Ramos (cell line): Measurements from ENCODE around the gene HOOK2.

ENCODE experiments used
- in situ Hi-C: fragments of 300-500 bp; cut with MboI; formaldehyde crosslinking; loops from one replicate; pipeline ENCODE4 v1.14.3; 2022; ENCODE audit warnings: low sequenced_read_pairs; ENCODE audit not compliant: unreplicated experiment

Gene HOOK2

DNA sequence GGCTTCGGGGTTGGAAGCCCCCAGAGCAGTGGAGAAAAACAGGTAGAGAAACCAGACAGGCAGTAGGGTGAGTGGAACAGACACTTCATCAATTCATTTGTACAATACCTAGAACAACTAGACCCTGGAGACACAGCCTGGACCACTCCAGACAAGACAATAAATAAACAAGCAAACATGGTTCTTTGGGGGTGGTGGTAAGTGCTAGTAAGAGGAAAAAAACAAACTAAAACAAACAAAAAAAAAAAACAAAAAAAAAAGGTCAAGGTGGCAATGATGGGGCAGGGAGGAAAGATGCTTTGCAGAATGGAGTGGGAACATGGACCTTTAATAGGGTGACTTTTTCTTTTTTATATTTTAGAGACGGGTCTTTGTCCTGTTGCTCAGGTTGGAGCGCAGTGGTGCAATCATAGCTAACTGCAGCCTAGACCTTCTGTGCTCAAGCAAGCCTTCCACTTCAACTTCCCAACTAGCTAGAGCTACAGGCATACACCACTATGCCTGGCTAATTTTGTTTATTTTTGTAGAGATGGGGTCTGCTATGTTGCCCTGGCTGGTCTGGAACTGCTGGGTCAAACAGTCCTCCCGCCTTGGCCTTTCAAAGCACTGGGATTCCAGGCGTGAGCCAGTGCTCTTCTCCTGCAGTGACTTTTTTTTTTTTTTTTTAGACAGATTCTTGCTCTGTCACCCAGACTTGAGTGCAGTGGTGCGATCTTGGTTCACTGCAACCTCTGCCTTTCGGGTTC, 19.0 kb upstream of the HOOK2 start:
- in situ Hi-C loops, result no loop called here

DNA sequence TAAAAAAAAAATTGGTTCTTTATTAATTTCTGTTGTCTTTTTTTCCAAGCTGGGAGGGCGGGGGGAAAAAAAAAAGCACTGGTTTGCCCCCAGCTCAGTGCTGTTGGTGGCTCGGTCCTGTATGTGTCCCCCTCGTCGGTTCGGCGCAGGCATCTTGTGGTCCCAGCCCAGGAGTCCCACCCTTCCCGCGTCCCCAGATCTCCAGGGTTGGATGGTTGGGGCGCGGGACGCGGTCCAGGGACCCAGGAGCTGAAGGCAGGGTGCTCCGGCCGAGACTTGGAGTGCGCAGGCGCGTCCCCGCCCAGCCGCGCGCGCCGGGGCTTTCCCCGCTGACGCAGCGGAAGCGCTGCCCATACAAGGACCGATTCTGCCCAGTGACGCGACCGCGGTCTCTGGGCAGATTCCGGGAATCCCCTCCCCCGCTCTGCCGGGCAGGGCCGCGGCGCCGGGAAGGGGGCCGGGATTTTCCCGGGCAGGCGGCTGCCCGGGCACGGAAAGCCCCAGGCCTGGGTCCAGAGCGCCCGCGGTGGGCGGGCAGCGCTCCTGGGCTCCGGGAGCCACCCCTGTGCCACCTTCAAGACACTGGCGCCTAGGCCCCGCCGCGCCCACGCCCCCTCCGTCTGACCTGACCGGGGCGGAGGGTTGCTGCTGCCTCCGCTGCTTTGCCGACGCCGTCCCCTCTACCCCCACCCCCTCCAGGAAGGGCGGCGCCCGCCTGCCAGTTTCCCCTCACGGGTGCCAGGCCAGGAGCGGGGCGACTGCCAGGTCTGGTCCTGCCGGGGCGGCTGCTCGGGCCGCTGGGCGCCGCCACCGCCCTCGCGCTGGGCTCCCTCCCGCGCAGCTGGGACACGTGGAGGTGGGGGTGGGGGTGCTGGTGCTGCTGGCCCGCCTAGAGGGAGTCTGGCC, 18.2 kb upstream of the HOOK2 start:
- in situ Hi-C loops, result no loop called here

DNA sequence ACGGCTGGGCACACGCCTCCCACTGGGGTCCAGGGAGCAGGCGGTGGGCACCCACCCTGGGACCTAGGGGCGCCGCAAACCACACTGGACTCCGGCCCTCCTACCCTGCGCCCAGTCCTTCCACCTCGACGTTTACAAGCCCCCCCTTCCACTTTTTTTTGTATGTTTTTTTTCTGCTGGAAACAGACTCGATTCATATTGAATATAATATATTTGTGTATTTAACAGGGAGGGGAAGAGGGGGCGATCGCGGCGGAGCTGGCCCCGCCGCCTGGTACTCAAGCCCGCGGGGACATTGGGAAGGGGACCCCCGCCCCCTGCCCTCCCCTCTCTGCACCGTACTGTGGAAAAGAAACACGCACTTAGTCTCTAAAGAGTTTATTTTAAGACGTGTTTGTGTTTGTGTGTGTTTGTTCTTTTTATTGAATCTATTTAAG, 17.5 kb upstream of the HOOK2 start:
- in situ Hi-C loops, result no loop called here

DNA sequence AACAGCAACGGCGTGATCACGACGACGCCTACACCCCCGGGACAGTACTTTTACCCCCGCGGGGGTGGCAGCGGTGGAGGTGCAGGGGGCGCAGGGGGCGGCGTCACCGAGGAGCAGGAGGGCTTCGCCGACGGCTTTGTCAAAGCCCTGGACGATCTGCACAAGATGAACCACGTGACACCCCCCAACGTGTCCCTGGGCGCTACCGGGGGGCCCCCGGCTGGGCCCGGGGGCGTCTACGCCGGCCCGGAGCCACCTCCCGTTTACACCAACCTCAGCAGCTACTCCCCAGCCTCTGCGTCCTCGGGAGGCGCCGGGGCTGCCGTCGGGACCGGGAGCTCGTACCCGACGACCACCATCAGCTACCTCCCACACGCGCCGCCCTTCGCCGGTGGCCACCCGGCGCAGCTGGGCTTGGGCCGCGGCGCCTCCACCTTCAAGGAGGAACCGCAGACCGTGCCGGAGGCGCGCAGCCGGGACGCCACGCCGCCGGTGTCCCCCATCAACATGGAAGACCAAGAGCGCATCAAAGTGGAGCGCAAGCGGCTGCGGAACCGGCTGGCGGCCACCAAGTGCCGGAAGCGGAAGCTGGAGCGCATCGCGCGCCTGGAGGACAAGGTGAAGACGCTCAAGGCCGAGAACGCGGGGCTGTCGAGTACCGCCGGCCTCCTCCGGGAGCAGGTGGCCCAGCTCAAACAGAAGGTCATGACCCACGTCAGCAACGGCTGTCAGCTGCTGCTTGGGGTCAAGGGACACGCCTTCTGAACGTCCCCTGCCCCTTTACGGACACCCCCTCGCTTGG, 16.9 kb upstream of the HOOK2 start:
- in situ Hi-C loops, result no loop called here

DNA sequence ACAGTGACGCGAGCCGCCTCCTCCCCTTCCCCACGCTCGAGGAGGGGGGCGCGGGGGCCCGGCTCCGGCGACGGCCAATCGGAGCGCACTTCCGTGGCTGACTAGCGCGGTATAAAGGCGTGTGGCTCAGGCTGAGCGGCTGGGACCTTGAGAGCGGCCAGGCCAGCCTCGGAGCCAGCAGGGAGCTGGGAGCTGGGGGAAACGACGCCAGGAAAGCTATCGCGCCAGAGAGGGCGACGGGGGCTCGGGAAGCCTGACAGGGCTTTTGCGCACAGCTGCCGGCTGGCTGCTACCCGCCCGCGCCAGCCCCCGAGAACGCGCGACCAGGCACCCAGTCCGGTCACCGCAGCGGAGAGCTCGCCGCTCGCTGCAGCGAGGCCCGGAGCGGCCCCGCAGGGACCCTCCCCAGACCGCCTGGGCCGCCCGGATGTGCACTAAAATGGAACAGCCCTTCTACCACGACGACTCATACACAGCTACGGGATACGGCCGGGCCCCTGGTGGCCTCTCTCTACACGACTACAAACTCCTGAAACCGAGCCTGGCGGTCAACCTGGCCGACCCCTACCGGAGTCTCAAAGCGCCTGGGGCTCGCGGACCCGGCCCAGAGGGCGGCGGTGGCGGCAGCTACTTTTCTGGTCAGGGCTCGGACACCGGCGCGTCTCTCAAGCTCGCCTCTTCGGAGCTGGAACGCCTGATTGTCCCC, 16.1 kb upstream of the HOOK2 start, which contains the start of gene JUNB:
Gene JUNB (plus strand): TSS at position 142 of the 706 bp plus-strand sequence. CDS start 286 bp downstream, at position 428.
- in situ Hi-C loops, result no loop called here

DNA sequence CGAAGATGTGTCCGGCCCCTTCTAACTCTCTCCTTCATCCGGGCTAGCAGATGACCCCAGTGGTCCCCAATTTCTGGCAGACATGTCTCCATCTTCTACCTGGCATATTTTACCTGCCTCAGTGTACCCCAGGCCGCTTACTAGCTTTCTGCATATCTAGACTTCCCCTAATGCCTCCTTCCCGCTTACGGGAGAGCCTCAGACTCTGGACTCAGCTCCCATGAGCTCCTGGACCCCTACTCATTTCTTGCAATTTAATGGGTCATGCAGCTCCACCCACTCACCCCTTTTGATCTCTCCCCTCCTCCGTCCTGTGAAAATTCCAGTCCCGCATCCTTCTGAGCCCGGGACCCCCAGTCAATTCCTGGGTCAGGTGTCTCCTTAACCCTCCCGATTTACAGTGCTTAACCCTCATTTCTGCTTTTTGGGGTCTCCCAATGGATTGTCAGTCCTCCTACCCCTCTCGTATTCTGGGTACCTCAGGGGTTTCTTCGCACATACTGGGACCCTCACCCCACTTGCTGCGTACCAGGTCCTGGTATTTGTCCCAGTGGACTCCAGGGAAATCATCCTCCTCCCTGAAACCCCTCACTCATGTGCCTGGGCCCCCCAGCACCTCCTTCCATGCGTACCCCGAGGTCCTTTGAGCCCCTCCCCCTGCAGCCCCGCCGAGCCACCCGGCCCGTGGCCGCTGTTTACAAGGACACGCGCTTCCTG, 15.4 kb upstream of the HOOK2 start:
- in situ Hi-C loops, result no loop called here

DNA sequence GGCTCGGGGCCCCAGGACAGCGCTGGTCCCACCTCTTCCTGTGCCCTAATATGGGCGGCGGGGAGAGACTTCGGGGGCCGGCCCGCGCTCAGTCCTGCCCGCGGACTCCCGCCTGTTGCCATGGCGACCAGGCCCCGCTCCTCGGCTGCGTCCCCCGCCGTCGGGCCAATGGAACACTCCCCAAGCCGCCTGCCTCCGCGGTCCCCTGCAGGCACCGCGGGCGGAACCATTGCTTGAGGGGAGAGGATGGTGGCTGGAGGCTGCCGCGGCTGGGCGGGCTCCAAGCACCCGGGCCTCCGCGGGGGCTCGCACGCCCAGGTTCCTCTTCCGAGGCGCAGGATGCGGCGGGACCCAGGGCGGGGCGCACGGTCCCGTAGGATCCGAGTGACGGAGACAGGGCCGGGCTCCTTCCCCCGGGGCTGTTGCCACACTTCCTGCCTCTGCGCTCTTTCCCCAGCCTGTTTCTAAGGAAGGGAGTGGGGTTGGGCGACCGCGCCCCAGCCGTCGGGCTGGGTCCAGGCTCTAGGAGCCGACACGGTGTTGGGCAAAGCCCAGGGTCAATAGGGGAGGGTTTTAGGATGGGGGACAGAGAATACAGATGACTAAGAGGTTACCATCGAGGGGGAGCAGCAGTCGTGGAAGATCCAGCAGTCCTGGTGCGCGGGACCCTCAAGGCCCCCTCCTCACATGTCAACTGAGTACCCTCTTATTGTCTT, 14.7 kb upstream of the HOOK2 start:
- in situ Hi-C loops, result no loop called here

DNA sequence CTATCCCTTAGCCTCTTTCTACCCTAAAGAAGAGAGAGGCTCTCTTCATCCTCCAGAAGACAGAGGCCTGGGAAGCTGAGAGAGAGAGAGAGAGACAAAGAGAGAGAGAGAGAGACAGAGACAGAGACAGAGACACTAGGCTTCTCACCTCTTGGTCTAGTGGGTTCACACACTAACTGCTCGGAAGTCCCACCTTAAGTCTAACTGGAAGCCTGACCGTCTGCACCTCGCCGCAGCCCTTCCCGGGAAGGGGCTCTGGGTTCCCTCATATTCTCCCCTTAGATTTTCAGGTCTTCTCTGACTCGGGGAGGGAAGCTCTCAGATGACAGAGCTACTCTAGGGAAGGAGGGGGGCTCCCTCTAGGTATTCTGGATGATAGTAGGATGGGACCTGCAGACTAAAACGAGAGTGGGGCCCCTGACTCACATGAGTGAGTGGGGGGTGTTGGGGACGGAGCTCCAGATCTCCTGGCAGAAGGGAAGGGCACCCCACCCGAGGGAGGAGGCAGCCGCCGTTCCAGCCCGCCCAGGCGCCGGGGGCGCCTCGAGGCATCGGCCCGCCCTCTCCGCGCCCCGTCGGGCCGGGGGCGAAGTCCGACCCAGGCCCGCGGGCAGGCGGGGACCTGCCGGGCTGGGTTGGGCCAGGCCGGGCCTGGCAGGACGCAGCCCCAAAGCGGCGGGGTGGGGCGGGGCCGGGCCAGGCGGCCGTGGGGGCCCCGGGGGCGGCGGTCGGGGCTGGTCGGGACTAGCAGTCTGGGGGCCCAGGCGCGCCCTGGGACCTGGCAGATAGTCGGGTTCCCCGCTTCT, 13.9 kb upstream of the HOOK2 start:
- in situ Hi-C loops, result no loop called here

DNA sequence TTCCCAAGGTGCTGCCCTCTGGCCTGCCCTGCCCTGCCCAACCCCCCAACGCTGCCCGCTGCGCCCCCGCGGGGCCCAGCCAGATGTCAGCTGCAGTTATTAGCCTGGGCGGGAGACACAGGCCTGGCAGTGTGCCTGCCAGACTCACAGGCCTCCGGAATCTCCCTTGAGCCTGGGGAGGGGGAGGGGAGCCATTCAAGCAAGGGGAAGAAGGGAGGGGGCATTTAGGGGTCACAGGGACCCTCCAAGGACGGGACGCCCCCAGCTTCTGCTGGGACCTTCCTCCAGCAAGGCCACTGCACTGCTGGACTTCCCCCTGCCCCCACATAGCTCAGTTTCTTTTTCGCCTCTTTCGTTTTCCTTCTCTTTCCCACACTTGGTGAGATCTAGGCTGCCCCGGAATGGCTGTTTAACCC, 13.3 kb upstream of the HOOK2 start:
- in situ Hi-C loops, result no loop called here

DNA sequence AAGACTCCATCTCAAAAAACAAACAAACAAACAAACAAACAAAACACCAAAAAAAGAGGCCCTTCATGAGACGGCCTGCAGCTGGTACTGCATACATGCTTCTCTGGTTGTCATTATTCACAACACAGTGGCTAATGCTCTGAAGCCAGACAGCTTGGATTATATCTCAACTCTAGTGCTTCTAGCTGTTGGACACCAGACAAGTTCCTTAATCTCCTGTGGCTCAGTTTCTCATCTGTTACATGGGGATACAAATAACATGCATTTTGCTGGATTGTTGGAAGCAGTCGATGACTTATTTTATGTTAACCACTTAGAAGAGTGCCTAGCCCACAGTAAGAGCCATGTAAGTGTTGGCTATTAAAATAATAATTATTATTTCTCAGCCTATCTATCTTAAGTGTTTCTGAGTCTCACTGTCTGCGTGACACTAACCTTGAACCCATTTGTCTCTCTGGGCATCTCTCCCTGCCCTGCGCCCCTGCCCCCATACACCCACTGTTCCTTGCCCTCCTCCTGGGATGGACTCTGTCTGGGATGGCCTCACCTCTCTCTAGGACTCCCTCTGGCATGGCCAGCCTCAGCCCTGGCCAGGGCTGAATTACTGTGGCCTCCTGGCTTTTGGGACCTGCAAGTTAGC, 12.8 kb upstream of the HOOK2 start:
- in situ Hi-C loops, result no loop called here

DNA sequence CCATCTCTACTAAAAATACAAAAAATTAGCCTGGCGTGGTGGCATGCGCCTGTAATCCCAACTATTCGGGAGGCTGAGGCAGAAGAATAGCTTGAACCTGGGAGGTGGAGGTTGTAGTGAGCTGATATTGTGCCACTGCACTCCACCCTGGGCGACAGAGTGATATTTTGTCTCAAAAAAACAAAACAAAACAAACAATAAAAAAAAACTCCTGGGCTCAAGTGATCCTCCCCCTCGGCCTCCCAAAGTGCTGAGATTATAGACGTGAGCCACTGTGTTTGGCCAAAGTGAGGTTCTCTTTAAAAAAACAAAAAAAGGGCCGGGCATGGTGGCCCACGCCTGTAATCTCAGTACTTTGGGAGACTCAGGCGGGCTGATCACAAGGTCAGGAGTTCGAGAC, 12.1 kb upstream of the HOOK2 start:
- in situ Hi-C loops, result no loop called here

DNA sequence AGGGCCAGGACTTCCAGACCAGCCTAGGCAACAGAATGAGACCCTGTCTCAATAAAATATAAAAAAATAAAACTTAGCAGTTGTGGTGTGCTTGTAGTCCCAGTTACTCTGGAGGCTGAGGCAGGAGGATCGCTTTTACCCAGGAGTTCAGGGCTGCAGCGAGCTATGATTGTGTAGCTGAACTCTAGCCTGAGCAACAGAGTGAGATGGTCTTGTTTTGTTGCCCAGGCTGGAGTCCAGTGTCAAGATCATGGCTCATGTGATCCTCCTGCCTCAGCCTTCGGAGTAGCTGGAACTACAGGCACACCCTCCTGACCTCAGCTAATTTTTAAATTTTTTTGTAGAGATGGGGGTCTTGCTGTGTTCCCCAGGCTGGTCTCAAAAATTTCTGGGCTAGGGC, 11.6 kb upstream of the HOOK2 start:
- in situ Hi-C loops, result no loop called here

DNA sequence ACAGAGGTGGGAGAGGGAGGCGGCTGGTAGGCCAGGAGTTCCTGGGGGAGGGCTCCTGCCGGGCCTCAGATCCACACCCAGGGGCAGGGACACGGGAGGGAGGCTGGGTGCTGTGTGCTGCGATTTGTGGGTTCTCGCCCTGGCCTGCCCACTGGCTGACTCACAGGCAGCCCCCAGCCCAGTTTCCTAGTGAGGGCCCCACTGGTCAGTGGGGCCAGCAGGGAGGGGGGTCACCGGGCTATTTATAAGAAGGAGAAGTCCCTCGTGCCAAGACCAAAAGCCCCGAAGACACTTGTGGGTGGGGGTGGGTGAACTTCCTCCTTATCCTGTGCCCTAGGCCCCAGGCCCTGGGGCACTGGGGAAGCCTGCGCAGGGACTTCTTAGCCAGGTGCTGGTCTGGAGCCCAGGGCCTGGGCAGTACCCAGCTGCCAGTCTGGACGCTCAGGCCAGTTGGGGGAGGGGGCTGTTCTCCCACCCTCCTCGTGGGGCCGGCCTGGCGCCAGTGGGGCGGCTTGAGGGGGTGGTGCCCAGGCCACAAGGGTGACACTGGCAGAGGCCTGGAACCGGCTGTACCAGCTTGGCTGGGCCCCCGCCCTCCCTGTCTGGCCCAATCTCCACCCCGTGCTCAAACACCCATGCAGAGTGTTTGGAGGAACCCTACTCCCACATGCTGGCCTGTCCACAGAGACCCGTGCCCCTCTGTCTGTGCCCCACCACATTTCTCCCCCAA, 11.0 kb upstream of the HOOK2 start:
- in situ Hi-C loops, result no loop called here

DNA sequence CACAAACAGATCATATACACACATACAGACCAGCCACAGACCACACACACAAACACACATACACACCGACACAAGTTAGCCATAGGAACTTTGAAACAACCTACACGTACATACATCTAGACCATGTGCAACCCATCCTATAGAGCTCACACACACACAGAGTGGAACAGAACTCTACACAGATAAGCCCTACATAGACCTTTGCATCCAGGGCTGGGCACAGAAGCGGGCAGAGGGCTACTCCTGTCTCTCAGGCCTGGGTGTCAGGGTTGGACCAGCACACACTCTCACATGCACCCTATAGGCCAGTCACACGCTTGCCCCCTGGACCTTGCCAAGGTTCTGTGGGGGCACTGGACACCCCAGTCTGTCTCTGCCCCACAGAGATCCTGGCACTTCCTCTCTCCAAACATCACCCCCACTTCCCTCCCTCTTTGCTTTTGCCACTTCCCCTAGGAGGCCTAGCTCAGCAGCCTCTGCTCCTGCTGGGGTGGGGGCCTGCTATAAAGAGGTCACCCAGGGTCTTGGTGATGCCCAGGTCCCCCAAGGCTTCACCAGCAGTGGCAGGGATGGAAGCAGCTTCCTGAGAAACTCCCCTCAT, 10.2 kb upstream of the HOOK2 start:
- in situ Hi-C loops, result no loop called here

DNA sequence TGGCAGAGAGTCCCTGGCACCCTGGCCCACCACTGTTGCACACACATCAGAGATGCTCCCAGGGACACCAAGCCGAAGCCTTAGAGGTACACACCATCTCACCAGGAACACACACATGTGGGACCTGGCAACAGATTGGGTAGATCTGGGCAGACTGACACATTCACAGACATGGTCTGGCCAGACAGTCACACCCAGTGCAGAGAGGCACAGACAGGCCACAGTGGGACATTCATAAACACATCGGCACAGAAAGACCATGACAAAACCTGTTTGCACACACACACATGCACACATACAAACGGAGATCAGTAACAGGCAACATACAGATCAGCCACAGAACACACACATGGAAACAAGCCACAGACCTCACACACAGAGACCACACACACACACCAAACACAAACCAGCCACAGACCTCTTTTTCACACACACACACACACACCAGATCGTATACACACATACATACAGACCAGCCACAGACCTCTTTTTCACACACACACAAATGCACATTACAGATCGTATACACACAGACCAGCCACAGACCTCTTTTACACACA, 9.6 kb upstream of the HOOK2 start:
- in situ Hi-C loops, result no loop called here

DNA sequence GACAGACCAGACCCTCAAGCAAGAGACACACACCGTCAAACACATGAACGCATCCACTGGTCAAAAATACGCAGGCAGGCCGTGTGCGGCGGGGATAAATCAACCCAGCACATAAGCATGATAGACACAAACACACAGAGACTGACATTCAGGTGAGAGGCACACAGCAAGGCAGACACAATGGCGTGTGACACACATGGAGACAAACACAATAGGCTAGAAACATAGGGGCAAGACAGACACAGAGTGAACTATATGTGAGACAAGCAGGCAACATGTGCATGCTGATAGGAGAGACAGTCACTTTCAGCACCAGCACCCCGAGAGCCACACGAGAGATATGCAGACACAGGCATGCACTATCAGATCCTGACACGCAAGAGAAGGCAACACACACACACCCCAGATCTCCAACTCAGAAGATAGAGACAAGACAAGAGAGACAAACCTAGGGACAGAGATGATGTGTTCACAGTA, 9.1 kb upstream of the HOOK2 start:
- in situ Hi-C loops, result no loop called here
